ENCODE results near the gene RPL35A.

GRCh38 chr3:197996855-197997254, 46.9 kb downstream of the RPL35A start:
- TF ChIP-seq, protein P1, sequence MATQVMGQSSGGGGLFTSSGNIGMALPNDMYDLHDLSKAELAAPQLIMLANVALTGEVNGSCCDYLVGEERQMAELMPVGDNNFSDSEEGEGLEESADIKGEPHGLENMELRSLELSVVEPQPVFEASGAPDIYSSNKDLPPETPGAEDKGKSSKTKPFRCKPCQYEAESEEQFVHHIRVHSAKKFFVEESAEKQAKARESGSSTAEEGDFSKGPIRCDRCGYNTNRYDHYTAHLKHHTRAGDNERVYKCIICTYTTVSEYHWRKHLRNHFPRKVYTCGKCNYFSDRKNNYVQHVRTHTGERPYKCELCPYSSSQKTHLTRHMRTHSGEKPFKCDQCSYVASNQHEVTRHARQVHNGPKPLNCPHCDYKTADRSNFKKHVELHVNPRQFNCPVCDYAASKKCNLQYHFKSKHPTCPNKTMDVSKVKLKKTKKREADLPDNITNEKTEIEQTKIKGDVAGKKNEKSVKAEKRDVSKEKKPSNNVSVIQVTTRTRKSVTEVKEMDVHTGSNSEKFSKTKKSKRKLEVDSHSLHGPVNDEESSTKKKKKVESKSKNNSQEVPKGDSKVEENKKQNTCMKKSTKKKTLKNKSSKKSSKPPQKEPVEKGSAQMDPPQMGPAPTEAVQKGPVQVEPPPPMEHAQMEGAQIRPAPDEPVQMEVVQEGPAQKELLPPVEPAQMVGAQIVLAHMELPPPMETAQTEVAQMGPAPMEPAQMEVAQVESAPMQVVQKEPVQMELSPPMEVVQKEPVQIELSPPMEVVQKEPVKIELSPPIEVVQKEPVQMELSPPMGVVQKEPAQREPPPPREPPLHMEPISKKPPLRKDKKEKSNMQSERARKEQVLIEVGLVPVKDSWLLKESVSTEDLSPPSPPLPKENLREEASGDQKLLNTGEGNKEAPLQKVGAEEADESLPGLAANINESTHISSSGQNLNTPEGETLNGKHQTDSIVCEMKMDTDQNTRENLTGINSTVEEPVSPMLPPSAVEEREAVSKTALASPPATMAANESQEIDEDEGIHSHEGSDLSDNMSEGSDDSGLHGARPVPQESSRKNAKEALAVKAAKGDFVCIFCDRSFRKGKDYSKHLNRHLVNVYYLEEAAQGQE (IDR thresholded peaks at IDR 0.05; ENCODE audit: insufficient read depth in 1 of 2, low read depth in 2 of 2, low read length in 2 of 2), result no peak
- no peak for TF ChIP-seq TAF1 (IDR thresholded peaks at IDR 0.05; ENCODE audit: borderline replicate concordance, insufficient read depth, low read length)
